ENCODE results near the gene METTL25B. TPM values are rescaled to one million over a fixed set of nuclear protein-coding genes. Genes with fewer than 3 reads are reported as not detected.

METTL25B gene
- total and polyA plus RNA-seq, 2 donors (not counting 3 experiments of a cell fraction or from before 2014, with no cell fraction given), result 12.8 to 15.0 TPM

- Histone ChIP-seq H3K27me3 (ENCODE audit: control insufficient read depth in 2 of 2, insufficient read depth in 2 of 2, low read length in 2 of 2) (peaks cover 0 to 2% of the 10 kb centered on the region in 2 experiments), H3K79me2 (ENCODE audit: control insufficient read depth, insufficient read depth, low read length) (no peaks in the 10 kb centered on the region), H3K9ac (replicated peaks; ENCODE audit: extremely low read depth, insufficient read depth, low read length) (no peak overlapping the region), H3K4me2 (ENCODE audit: insufficient read depth, low read length) (no peak overlapping the region), H3K27ac (ENCODE audit: insufficient read depth, low read depth, low read length) (no peak overlapping the region), H3K36me3 (ENCODE audit: control insufficient read depth in 2 of 2, extremely low read depth in 1 of 2, insufficient read depth in 2 of 2, low read length in 2 of 2) (no peaks in the 10 kb centered on the region), H3K9me3 (replicated peaks; ENCODE audit: control insufficient read depth, insufficient read depth, low read length) (no peaks in the 10 kb centered on the region), H4K20me1 (replicated peaks; ENCODE audit: control insufficient read depth, extremely low read depth, insufficient read depth, low read length) (no peaks in the 10 kb centered on the region), H3K4me3 (replicated peaks in 1 of 3; ENCODE audit: insufficient read depth in 1 of 3, low read depth in 1 of 3, low read length in 3 of 3) (no peak overlapping the region), H3K9me1 (replicated peaks; ENCODE audit: control insufficient read depth, extremely low read depth, insufficient read depth, low read length) (no peaks in the 10 kb centered on the region), H2AFZ (ENCODE audit: low read depth, low read length) (no peak overlapping the region), H3K4me1 (ENCODE audit: control insufficient read depth, extremely low read depth, insufficient read depth, low read length) (no peaks in the 10 kb centered on the region)
- POLR2A ChIA-PET, result no interaction called here
- CTCF ChIA-PET, result interaction anchor here (2.5 to 15.5 kb wide), 2 partner anchors 10 to 27 kb away, joined by 13 to 453 read pairs; no protein-coding TSS in a partner anchor
- intact Hi-C loops (cut with micrococcal nuclease), result no loop called here
- no peak for DNase-seq (ENCODE audit: low read depth, low spot score)
- no TSS peak for BruUV-seq (replicated peaks)
- dilution Hi-C loops (cut with MboI; ENCODE audit: extremely low pct_ligation_motif_present, low sequenced_read_pairs), result no loop called here
- TF ChIP-seq GATA2 (IDR thresholded peaks at IDR 0.05; ENCODE audit: insufficient read depth, insufficient read length, low read depth, low read length) (no peak), FOS (IDR thresholded peaks at IDR 0.05; ENCODE audit: borderline replicate concordance, insufficient read depth, low read length) (no peak), JUN (IDR thresholded peaks at IDR 0.05; ENCODE audit: borderline replicate concordance, insufficient read depth, insufficient read length, low read depth) (no peak), POLR2AphosphoS5 (IDR thresholded peaks at IDR 0.05; ENCODE audit: insufficient read depth, low read depth, low read length) (no peak), POLR2A (IDR thresholded peaks at IDR 0.05; ENCODE audit: low read depth, low read length) (no peak), CTCF (IDR thresholded peaks at IDR 0.05; ENCODE audit: extremely low read depth in 1 of 2, insufficient read depth in 1 of 2, low read depth in 1 of 2, low read length in 2 of 2) (no peak), EZH2 (IDR thresholded peaks at IDR 0.05; ENCODE audit: borderline replicate concordance, low read depth, low read length, severe bottlenecking) (no peak), MYC (IDR thresholded peaks at IDR 0.05; ENCODE audit: low read depth, low read length) (no peak), MAX (IDR thresholded peaks at IDR 0.05; ENCODE audit: insufficient read depth, insufficient read length) (no peak)
- no peak for FAIRE-seq
Observed at GRCh38 chr1:156698995-156699394, 29.3 kb upstream of the METTL25B start.

All from endothelial cell of umbilical vein (primary cell).